ENCODE results near the gene TUBB2B.

TUBB2B gene

GRCh38 chr6:3272911-3273547 is 45.6 kb upstream of the TUBB2B start:
- TF ChIP-seq RARB (CRISPR knock-in tag; IDR thresholded peaks at IDR 0.05) = no peak
- no peak for TF ChIP-seq CSRNP3 (CRISPR knock-in tag; IDR thresholded peaks at IDR 0.05)
- no peak for TF ChIP-seq ZNF8 (CRISPR knock-in tag; IDR thresholded peaks at IDR 0.05)
- no peak for TF ChIP-seq ZNF70 (CRISPR knock-in tag; IDR thresholded peaks at IDR 0.05)
- TF ChIP-seq, protein P1, sequence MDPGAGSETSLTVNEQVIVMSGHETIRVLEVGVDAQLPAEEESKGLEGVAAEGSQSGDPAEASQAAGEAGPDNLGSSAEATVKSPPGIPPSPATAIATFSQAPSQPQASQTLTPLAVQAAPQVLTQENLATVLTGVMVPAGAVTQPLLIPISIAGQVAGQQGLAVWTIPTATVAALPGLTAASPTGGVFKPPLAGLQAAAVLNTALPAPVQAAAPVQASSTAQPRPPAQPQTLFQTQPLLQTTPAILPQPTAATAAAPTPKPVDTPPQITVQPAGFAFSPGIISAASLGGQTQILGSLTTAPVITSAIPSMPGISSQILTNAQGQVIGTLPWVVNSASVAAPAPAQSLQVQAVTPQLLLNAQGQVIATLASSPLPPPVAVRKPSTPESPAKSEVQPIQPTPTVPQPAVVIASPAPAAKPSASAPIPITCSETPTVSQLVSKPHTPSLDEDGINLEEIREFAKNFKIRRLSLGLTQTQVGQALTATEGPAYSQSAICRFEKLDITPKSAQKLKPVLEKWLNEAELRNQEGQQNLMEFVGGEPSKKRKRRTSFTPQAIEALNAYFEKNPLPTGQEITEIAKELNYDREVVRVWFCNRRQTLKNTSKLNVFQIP (CRISPR knock-in tag; IDR thresholded peaks at IDR 0.05; ENCODE audit: borderline replicate concordance, low read depth) = no peak
- TF ChIP-seq PATZ1 (CRISPR knock-in tag; IDR thresholded peaks at IDR 0.05; ENCODE audit: borderline replicate concordance) = no peak
- no peak for TF ChIP-seq OSR1 (CRISPR knock-in tag; IDR thresholded peaks at IDR 0.05)
- TF ChIP-seq CSDC2 (CRISPR knock-in tag; IDR thresholded peaks at IDR 0.05) = no peak
- TF ChIP-seq, protein P2, sequence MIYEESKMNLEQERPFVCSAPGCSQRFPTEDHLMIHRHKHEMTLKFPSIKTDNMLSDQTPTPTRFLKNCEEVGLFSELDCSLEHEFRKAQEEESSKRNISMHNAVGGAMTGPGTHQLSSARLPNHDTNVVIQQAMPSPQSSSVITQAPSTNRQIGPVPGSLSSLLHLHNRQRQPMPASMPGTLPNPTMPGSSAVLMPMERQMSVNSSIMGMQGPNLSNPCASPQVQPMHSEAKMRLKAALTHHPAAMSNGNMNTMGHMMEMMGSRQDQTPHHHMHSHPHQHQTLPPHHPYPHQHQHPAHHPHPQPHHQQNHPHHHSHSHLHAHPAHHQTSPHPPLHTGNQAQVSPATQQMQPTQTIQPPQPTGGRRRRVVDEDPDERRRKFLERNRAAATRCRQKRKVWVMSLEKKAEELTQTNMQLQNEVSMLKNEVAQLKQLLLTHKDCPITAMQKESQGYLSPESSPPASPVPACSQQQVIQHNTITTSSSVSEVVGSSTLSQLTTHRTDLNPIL (CRISPR knock-in tag; IDR thresholded peaks at IDR 0.05; ENCODE audit: low read depth) = no peak
- no peak for TF ChIP-seq ZFP3 (CRISPR knock-in tag; IDR thresholded peaks at IDR 0.05)
- TF ChIP-seq GLIS3 (CRISPR knock-in tag; IDR thresholded peaks at IDR 0.05) = no peak
- TF ChIP-seq ESRRG (CRISPR knock-in tag; IDR thresholded peaks at IDR 0.05) = no peak
- no peak for TF ChIP-seq BACH2 (CRISPR knock-in tag; IDR thresholded peaks at IDR 0.05; ENCODE audit: borderline replicate concordance)
- no peak for TF ChIP-seq TCF4 (CRISPR knock-in tag; IDR thresholded peaks at IDR 0.05; ENCODE audit: borderline replicate concordance)
- TF ChIP-seq SNAI2 (CRISPR knock-in tag; IDR thresholded peaks at IDR 0.05) = no peak
- TF ChIP-seq ZFP30 (CRISPR knock-in tag; IDR thresholded peaks at IDR 0.05) = no peak
- ATAC-seq = no peak

GRCh38 chr6:3271756-3272155 is 44.3 kb upstream of the TUBB2B start:
- no peak for ATAC-seq
- TF ChIP-seq TCF4 (CRISPR knock-in tag; IDR thresholded peaks at IDR 0.05; ENCODE audit: borderline replicate concordance) (no peak), CSRNP3 (CRISPR knock-in tag; IDR thresholded peaks at IDR 0.05) (no peak), BACH2 (CRISPR knock-in tag; IDR thresholded peaks at IDR 0.05; ENCODE audit: borderline replicate concordance) (no peak), ARNTL (CRISPR knock-in tag; IDR thresholded peaks at IDR 0.05; ENCODE audit: borderline replicate concordance, low read depth) (no peak), CSDC2 (CRISPR knock-in tag; IDR thresholded peaks at IDR 0.05) (no peak), GLIS3 (CRISPR knock-in tag; IDR thresholded peaks at IDR 0.05) (no peak), TSHZ2 (CRISPR knock-in tag; IDR thresholded peaks at IDR 0.05) (no peak), ZNF70 (CRISPR knock-in tag; IDR thresholded peaks at IDR 0.05) (no peak), SNAI2 (CRISPR knock-in tag; IDR thresholded peaks at IDR 0.05) (no peak), ISL1 (CRISPR knock-in tag; IDR thresholded peaks at IDR 0.05) (no peak), ZC3H10 (CRISPR knock-in tag; IDR thresholded peaks at IDR 0.05) (no peak), RARB (CRISPR knock-in tag; IDR thresholded peaks at IDR 0.05) (no peak), ZFP3 (CRISPR knock-in tag; IDR thresholded peaks at IDR 0.05) (no peak), PPARA (CRISPR knock-in tag; IDR thresholded peaks at IDR 0.05; ENCODE audit: borderline replicate concordance) (no peak), ESRRG (CRISPR knock-in tag; IDR thresholded peaks at IDR 0.05) (no peak), ZNF565 (CRISPR knock-in tag; conservative IDR thresholded peaks at IDR 0.05; ENCODE audit: low read depth) (no peak), TOX (CRISPR knock-in tag; IDR thresholded peaks at IDR 0.05; ENCODE audit: borderline replicate concordance) (no peak), ZFP30 (CRISPR knock-in tag; IDR thresholded peaks at IDR 0.05) (no peak)
- TF ChIP-seq, protein P2 (CRISPR knock-in tag; IDR thresholded peaks at IDR 0.05; ENCODE audit: low read depth) = no peak
- TF ChIP-seq, protein P1 (CRISPR knock-in tag; IDR thresholded peaks at IDR 0.05; ENCODE audit: borderline replicate concordance, low read depth) = no peak
